ENCODE results near the gene TSPAN1. TPM values are rescaled to one million over a fixed set of nuclear protein-coding genes. Genes with fewer than 3 reads are reported as not detected.
A peak's percentile ranks its signal among the peaks of the same experiment; 100 is the strongest.

TSPAN1 gene
- polyA plus RNA-seq, 1 donor: not detected

- DNase-seq: no peak
Observed at GRCh38 chr1:46188295-46189030, 13.6 kb downstream of the TSPAN1 start.

DNA sequence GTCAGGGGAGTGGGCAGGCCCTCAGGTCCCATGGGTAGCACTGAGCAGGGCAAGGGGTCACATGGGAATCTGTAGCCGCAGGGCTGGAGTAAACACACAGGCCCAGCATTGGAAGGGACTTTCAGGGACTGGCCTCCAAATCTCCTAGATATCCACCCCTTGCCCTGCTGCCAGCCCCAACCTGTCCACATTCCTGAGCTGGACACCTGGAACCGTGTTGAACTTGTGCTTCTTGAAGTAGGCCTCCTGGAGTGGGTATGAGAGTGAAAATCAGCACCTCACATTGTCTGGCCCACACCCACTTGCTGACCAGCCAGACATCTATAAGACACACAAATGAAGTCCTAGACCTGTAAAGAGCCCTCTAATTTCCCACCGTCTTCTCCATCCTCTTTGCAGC lies 15.7 kb downstream of the TSPAN1 start:
- no peak for DNase-seq

GRCh38 chr1:46191033-46191701 lies 16.3 kb downstream of the TSPAN1 start:
- no peak for DNase-seq

- DNase-seq: no peak
Observed at GRCh38 chr1:46192171-46192570, 17.3 kb downstream of the TSPAN1 start.

DNA sequence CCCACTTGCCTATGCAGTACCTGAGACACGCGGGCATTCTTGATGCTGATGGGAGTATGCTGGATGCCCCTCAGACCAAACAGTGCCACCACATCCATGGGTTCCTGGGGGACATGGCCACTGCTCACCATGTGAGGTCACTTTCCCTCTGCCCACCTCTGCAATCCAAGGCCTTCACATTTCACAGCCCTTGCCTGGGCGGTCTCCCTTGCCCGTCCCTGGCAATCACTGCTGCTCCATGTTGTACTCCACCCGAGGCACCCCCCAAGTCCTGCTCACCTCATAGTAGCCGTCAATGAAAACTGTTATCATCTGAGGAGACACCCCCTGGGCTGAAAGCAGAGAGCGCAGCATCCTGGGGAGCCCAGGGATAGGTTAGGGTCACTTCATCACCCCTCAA lies 18.4 kb downstream of the TSPAN1 start:
- no peak for DNase-seq

DNA sequence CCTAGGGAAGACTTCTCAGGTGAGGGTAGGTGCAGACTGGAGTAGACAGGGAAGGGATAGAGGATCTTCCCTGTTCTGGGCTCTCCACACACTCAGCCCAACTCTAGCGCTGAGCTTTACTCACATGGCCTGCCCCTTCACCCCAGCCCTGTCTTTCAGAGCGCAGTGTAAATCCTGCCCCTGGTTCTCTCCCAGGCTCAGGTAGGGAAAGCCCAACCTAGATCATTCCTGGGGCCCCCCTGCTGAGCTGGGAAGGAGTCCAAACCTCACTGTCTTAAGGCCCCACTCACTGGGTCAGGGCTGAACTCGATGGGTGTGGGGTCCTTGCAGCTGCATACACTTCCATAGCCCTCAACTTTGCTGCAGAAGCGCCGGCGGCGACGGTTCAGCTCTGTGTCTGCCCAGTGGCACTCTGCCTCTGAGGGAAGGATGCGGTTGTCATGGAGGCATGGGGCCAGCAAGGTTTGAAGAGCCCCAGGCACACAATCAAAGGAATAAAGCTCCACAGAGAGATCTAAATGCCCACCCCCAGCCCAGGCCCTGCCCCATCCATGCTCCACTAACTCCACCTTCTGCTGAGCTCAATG lies 19.2 kb downstream of the TSPAN1 start:
- DNase-seq: no peak

DNA sequence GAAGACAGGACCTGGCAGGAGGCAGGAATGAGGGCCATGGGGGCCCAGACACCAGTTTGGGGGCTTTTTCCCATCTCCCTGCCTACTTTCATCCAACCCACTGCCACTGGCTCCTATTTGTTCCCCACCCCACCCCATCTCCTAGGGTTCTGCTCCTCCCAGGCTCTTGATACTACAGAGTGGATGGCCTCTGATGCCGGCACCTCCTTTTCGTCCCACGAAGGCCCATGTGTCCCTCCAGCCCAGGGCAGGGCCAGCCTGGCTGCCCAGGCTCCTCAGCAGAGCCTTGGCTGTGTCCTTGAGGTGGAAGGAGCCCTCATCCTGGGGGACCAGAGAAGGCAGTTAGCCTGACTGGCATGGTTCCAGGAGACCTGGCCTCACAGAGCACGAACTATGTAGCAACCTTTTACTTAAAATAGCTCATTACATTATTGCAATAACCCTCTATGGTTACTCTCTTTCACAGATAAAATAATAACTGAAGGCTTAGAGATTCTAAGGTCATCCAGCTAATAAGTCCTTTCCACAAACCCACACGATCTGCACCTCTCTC lies 19.8 kb downstream of the TSPAN1 start:
- DNase-seq: no peak

DNA sequence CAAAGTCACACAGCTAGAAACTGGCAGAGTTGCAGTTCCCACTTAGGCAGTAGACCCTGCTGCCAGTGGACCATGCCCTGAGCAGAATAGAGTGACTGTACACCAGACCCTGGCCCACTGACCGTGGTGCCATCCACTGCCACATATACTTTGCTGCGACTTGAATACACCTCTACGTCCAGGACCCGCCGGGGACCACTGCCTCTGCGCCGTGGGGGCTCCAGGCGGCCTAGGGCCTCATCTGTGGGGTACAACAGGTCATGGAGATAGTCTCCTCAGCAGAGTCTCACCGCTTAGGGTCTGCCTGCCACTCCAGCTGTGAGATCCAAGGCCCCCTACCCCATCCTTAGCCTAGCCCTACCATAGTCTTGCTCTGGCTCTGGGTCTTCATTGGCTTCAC lies 21.7 kb downstream of the TSPAN1 start:
- DNase-seq: no peak

DNA sequence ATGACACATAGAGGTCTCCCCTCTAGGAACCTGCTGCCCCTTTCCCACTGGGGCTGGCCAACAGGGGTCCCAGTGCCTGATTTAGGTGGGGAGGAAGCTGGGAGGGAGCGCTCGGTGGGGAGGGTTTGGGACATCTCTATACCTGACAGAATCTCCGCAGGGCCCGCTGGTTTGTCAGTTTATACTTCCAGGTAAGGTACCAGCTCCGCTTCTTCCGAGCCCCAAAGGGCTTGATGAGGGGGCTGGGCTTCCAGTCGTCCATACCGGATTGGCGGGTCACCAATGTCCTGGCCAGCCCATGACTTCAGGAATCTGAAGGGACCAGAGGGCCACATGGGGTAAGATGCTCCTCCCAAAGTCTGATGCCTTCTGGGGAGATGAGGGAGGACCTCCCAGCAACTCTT lies 22.7 kb downstream of the TSPAN1 start:
- DNase-seq: no peak

DNA sequence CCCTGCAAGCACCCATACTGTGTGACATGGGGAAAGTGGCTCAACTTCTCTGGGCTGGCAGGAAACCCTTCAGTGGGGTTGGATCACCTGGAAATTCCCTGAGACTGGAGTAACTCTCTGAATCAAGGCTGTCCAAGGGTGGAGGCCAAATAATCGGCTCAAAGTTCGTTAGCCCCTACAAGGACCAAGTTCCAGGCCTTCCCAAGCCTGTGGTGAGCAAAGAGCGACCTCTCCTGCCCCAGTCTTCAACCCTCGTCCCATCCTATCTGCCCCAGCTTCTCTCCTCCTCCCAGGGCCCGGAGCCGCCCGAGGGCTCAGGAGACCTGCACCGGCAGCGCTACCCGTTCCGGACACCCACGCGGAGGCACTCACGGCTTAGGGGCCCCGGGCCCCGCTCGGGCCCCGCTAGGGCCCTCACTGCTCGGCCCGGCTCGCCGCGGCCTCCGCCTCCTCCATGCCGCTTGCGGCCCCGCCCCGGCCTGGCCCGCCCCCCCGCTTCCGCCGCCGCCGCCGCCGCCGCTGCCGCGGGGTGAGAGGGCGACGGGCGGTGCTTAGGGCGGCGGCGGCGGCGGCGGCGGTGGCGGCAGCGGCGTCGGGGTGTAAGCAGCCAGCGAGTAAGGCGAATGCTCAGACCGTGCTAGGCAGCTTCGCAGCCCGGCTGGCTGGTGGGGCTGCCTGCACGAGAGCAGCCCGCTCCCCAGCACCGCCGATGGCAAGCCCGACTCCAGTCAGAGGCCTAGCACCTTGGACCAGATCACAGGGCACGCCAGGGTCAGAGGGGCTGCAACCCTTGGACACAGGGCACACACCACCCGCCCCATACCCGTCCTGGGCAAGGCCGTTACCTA lies 23.3 kb downstream of the TSPAN1 start, which contains the start of gene POMGNT1:
POMGNT1 (minus strand) TSS at position 471 of the 848 bp plus-strand sequence. CDS start 613 bp downstream, outside the sequence.
- peak; percentile 34 for DNase-seq

DNA sequence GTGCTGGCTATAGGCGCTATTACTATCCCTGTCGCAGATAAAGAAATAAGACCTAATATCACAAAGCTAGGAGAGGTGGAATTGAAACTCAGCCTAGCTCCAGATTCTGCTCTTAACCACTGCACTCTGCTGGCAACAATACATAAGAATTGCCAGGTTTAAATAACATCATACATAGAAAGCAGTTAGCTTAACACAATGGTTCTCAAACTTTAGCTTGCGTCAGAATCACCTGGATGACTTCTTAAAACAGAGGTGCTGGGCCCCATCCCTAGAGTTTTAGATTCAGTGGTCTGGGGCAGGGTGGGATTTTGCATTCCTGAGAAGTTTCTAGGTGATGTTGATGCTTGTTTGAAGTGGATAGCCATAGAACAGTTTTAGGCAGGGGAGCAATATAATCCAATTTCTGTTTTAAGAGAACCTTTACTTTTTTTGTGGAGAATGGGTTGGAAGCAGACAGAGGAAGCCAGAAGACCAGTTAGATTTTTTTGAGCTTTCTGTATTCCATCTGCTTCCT lies 24.4 kb downstream of the TSPAN1 start:
- DNase-seq: no peak

GRCh38 chr1:46203738-46204405 lies 29.0 kb downstream of the TSPAN1 start:
- no peak for DNase-seq

DNA sequence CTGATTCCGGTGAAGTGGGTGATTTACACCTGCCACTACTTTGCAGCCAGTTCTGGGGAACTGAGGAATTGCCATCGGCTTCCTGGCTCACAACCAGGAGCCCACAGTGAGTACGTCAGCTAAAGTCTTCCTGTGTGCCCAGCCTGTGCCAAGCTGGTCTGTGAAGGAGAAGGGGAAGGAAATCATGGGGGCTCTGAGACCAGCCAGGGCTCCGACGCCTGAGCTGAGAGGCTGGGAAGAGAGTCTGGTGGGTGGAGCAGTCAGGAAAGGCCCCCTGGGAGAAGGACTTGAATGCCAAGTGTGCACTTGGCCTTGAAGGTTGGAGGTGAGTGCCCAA lies 29.5 kb downstream of the TSPAN1 start:
- no peak for DNase-seq

GRCh38 chr1:46205141-46205540 lies 30.3 kb downstream of the TSPAN1 start:
- DNase-seq: no peak

DNA sequence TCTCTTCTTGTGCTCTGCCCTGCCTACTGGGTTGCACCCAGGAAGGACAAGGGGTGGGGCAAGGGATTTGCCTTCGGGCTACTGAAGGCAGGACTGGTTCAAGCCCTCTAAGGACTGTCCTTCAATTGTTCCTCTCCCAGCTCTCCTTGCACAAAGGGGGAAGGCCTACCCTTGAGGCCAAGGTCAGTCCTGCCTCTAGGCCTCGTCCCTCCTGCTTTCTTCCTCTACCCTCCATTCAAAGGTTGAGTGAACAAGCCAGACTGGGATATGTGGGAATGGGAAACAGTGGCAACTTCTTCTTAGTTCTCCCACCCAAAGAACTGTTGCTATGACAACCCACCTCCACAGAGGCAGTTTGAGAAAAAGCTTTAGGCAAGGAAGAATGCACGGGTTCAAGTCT lies 30.9 kb downstream of the TSPAN1 start:
- no peak for DNase-seq

- no peak for DNase-seq
Observed at GRCh38 chr1:46206399-46206798, 31.5 kb downstream of the TSPAN1 start.

- DNase-seq: no peak
Observed at GRCh38 chr1:46210561-46210960, 35.7 kb downstream of the TSPAN1 start.

GRCh38 chr1:46211051-46211450 lies 36.2 kb downstream of the TSPAN1 start:
- no peak for DNase-seq

GRCh38 chr1:46215504-46215903 lies 40.6 kb downstream of the TSPAN1 start:
- DNase-seq: no peak

GRCh38 chr1:46218443-46218842 lies 43.6 kb downstream of the TSPAN1 start:
- DNase-seq: no peak

DNA sequence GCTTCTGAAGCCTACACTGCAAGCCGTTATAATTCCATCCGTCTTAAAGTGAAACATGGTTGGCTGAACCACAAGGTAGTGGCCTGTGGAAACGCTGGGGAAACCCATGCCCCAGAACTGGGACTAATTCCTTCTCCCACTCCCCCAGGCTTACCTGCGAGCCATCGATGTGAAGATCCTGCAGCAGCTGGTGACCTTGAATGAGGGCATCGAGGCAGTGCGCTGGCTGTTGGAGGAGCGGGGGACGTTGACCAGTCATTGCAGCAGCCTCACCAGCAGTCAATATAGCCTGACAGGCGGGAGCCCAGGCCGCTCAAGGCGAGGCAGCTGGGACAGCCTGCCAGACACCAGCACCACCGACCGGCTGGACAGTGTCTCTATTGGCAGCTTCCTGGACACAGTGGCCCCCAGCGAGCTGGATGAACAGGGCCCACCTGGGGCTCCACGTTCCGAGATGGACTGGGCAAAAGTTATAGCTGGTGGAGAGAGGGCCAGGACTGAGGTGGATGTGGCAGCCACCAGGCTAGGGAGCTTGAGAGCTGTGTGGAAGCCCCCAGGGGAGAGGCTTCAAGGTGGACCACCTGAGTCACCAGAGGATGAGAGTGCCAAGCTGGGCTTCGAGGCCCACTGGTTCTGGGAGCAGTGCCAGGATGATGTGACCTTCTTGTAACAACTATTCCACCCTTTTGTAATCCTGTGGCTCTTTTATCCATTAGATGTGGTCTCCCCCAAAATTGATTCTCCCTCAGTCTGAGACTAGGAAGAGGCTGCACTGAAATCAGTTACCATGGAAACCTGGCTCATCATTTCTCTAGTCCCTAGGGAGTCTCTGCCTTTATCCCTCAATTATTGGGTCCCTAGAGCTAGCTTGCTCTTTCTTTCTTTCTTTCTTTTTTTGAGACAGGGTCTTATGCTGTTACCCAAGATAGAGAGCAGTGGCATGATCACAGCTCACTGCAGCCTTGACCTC lies 44.9 kb downstream of the TSPAN1 start:
- no peak for DNase-seq
